ENCODE results near the gene GALK1. TPM values are rescaled to one million over a fixed set of nuclear protein-coding genes. Genes with fewer than 3 reads are reported as not detected.

The GALK1 gene
- total RNA-seq, 1 donor from 2014 or later: 13.4 TPM

- FAIRE-seq: no peak
- TF ChIP-seq, protein P1, sequence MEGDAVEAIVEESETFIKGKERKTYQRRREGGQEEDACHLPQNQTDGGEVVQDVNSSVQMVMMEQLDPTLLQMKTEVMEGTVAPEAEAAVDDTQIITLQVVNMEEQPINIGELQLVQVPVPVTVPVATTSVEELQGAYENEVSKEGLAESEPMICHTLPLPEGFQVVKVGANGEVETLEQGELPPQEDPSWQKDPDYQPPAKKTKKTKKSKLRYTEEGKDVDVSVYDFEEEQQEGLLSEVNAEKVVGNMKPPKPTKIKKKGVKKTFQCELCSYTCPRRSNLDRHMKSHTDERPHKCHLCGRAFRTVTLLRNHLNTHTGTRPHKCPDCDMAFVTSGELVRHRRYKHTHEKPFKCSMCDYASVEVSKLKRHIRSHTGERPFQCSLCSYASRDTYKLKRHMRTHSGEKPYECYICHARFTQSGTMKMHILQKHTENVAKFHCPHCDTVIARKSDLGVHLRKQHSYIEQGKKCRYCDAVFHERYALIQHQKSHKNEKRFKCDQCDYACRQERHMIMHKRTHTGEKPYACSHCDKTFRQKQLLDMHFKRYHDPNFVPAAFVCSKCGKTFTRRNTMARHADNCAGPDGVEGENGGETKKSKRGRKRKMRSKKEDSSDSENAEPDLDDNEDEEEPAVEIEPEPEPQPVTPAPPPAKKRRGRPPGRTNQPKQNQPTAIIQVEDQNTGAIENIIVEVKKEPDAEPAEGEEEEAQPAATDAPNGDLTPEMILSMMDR (IDR thresholded peaks at IDR 0.05; ENCODE audit: insufficient read depth, low read length, severe bottlenecking): no peak
- peaks cover 76% of the 10 kb centered on the region for H3K36me3 ChIP-seq (ENCODE audit: control insufficient read depth, insufficient read depth, low read length)
- no peak for DNase-seq (ENCODE audit: low read depth)
- H3K27me3 ChIP-seq (ENCODE audit: control insufficient read depth, insufficient read depth, low read length): no peaks in the 10 kb centered on the region
- no peak overlapping the region for H3K4me3 ChIP-seq (ENCODE audit: low read depth, low read length)
These were observed 24.3 kb downstream of the GALK1 start for GRCh38 chr17:75740631-75741077.

GRCh38 chr17:75740215-75740614, 24.8 kb downstream of the GALK1 start:
- DNase-seq (ENCODE audit: low read depth) (no peak), FAIRE-seq (no peak)
- Histone ChIP-seq H3K36me3 (ENCODE audit: control insufficient read depth, insufficient read depth, low read length) (peaks cover 73% of the 10 kb centered on the region), H3K4me3 (ENCODE audit: low read depth, low read length) (no peak overlapping the region), H3K27me3 (ENCODE audit: control insufficient read depth, insufficient read depth, low read length) (no peaks in the 10 kb centered on the region)
- TF ChIP-seq, protein P1 (IDR thresholded peaks at IDR 0.05; ENCODE audit: insufficient read depth, low read length, severe bottlenecking): no peak

DNA sequence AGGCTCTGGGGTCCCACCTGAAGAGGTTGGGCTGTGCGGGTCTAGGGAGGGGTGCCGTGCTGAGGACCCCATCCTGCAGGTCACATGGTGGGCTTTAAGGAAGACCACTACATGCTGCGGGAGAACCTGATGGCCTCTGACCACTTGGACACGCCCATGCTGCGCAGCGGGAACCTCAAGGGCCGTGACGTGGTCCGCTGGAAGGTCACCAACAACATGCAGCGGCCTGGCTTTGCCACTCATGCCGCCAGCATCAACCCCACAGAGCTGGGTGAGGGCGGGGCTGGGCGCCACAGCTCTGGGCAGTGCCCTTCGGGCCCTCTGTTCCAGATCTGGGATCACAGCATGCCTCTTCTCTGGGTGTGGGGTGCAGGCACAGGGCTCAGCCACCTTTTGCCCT, 25.2 kb downstream of the GALK1 start:
- peaks cover 73% of the 10 kb centered on the region for H3K36me3 ChIP-seq (ENCODE audit: control insufficient read depth, insufficient read depth, low read length)
- H3K27me3 ChIP-seq (ENCODE audit: control insufficient read depth, insufficient read depth, low read length): no peaks in the 10 kb centered on the region
- FAIRE-seq (no peak), DNase-seq (ENCODE audit: low read depth) (no peak)
- TF ChIP-seq, protein P1 (IDR thresholded peaks at IDR 0.05; ENCODE audit: insufficient read depth, low read length, severe bottlenecking): no peak
- no peak overlapping the region for H3K4me3 ChIP-seq (ENCODE audit: low read depth, low read length)

DNA sequence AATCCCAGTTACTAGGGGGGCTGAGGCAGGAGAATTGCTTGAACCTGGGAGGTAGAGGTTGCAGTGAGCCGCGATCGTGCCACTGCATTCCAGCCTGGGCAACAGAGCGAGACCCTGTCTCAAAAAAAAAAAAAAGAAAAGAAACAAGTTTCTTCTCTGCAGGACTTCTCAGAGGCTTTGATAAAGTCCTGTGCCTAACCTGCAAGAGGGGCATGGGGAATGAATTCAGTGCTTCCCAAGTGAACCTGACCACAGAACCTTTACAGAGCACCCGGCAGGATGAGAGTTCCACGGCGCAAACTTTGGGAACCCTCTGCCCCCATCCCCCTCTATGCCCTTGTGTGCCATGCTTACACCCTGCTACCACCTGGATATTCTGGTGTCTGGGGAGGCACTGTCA, 25.8 kb downstream of the GALK1 start:
- H3K27me3 ChIP-seq (ENCODE audit: control insufficient read depth, insufficient read depth, low read length): no peaks in the 10 kb centered on the region
- no peak for DNase-seq (ENCODE audit: low read depth)
- TF ChIP-seq, protein P1 (IDR thresholded peaks at IDR 0.05; ENCODE audit: insufficient read depth, low read length, severe bottlenecking): no peak
- no peak overlapping the region for H3K4me3 ChIP-seq (ENCODE audit: low read depth, low read length)
- no peak for FAIRE-seq
- H3K36me3 ChIP-seq (ENCODE audit: control insufficient read depth, insufficient read depth, low read length): peaks cover 73% of the 10 kb centered on the region

GRCh38 chr17:75738218-75738802, 26.7 kb downstream of the GALK1 start:
- Histone ChIP-seq H3K4me3 (ENCODE audit: low read depth, low read length) (no peak overlapping the region), H3K36me3 (ENCODE audit: control insufficient read depth, insufficient read depth, low read length) (peaks cover 73% of the 10 kb centered on the region), H3K27me3 (ENCODE audit: control insufficient read depth, insufficient read depth, low read length) (no peaks in the 10 kb centered on the region)
- no peak for DNase-seq (ENCODE audit: low read depth)
- TF ChIP-seq, protein P1 (IDR thresholded peaks at IDR 0.05; ENCODE audit: insufficient read depth, low read length, severe bottlenecking): no peak
- FAIRE-seq: no peak
